ENCODE measurements around the gene SORCS2. TPM values are rescaled to one million over a fixed set of nuclear protein-coding genes. Genes with fewer than 3 reads are reported as not detected.

Gene SORCS2
- total RNA-seq, 4 donors from 2014 or later, result 0.19 to 0.85 (median 0.66) TPM

GRCh38 chr4:7638984-7639789 lies 446.8 kb downstream of the SORCS2 start:
- TF ChIP-seq CTCF (IDR thresholded peaks at IDR 0.05; ENCODE audit: low read depth), result no peak

GRCh38 chr4:7640136-7640535 lies 447.8 kb downstream of the SORCS2 start:
- no peak for TF ChIP-seq CTCF (IDR thresholded peaks at IDR 0.05; ENCODE audit: low read depth)

- TF ChIP-seq CTCF (IDR thresholded peaks at IDR 0.05; ENCODE audit: low read depth), result no peak
Measured at GRCh38 chr4:7641712-7642111, 449.4 kb downstream of the SORCS2 start.

- no peak for TF ChIP-seq CTCF (IDR thresholded peaks at IDR 0.05; ENCODE audit: low read depth)
Measured at GRCh38 chr4:7642741-7643458, 450.6 kb downstream of the SORCS2 start.

GRCh38 chr4:7645158-7645557 lies 452.8 kb downstream of the SORCS2 start:
- no peak for TF ChIP-seq CTCF (IDR thresholded peaks at IDR 0.05; ENCODE audit: low read depth)

GRCh38 chr4:7645956-7646355 lies 453.6 kb downstream of the SORCS2 start:
- no peak for TF ChIP-seq CTCF (IDR thresholded peaks at IDR 0.05; ENCODE audit: low read depth)

- no peak for TF ChIP-seq CTCF (IDR thresholded peaks at IDR 0.05; ENCODE audit: low read depth)
Measured at GRCh38 chr4:7646384-7647061, 454.2 kb downstream of the SORCS2 start.
